Endothelial cell of hepatic sinusoid (primary cell): ENCODE data around the gene MIS18BP1.
"Not testable (repeated sequence)": the region's sequence is repeated elsewhere in the genome, so short reads cannot be mapped to it uniquely, and the experiment has no call there.

Source experiments
- in situ Hi-C: cut with HindIII; loops from 2 replicates; pipeline ENCODE4 v1.10.0; 2017; ENCODE audit warnings: low sequenced_read_pairs

The MIS18BP1 gene

DNA sequence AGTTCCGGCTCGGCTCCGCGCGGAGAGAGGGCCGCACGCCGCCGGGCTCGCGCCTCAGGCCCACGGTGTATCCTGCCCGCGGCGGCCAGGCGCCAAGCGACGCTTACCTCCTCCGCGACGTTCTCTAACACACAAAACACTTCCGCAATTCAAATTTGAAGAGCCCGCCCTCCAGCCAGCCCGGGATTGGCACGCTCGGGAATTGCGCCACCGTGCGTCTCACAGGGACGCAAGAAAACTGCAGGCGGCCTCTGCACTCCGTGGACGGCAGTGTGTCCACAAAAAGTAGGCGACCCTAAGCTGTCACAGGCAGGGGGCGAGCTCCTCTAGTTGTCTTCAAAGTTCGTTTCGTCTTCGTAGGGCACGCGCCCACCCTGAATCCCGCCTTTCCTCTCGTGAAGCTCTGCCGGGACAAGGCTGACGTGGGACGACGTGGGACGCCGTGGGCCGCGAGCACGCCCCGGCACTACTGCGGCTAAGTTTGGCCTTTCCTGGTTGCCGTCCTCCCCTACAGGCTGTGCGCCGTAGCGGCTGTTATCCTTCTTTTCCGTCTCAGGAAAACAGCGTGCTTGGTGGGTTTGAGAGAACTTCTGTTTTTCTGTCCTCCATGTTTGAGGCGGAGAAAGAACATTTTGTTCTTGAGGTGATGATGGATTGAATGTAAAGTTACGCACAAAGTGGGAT lies at the start of gene MIS18BP1:
Gene MIS18BP1, minus strand, starts transcription at position 133 of the 684 bp plus-strand sequence. CDS start 5,916 bp downstream, outside the sequence.
- in situ Hi-C loops, result no loop called here

DNA sequence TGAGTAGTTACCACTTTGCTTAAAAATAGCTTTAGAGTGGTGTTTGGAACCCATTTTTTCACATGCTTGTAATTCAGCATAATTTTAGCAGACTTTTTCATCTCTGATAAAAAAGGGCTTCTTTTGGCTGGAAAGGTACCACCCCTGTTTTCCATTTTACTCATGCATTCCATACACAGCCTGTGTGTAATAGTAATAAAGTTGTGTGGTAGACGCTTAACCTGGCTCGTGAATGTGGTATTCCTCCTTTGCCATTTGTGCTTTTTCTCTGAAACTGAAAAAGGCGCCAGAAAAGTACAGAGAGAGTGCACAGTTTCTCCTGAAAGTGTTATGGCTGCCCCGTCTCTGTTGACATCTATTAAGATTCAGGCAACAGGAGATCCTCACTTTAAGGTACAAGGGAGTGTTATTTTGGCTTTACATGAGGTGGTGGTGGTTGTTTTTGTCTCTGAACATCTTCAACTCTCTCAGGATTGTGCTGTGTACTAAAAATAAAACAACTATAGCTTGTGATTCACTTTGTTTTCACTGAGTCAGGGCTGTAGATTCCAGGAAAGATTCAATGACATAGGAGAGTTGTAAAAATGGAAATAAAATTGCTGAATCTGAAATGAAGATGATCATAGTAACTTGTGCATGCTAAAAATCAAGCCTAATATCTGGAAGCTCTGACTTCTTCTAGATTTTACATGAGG lies 45.6 kb upstream of the MIS18BP1 start:
- in situ Hi-C loops, result no loop called here

DNA sequence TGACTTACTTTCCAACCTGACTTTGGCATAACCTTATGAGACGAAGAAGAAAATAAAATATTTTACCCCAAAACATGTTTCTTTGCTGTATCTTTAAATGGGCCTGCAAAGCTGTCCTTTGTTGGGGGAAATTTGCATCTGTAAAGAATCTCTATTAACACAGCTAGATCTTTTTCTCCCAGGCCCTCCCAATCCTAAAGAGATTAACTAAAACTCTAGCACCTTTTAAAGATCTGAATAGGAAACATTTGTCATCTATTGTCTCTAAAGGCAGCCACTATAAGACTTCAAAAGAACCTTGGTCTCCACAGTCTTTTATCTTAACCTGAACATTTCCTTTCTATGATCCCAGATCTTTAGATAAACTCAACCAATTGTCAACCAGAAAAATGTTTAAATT lies 41.8 kb upstream of the MIS18BP1 start:
- in situ Hi-C loops, result not testable (repeated sequence)

DNA sequence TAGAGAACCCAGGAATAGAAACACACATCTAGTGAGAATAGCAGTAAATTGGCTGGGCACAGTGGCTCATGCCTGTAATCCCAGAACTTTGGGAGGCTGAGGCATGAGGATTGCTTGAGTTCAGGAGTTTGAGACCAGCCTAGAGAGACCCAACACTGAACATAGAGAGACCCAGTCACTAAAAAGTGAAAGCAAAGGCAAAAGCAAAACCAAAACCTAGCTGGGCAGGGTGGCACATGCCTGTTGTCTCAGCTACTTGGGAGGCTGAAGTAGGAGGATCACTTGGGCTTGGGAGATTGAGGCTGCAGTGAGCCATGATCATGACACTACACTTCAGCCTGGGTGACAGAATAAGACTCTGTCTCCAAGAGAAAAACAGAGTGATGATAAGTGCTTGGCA lies 37.5 kb upstream of the MIS18BP1 start:
- in situ Hi-C loops, result no loop called here

DNA sequence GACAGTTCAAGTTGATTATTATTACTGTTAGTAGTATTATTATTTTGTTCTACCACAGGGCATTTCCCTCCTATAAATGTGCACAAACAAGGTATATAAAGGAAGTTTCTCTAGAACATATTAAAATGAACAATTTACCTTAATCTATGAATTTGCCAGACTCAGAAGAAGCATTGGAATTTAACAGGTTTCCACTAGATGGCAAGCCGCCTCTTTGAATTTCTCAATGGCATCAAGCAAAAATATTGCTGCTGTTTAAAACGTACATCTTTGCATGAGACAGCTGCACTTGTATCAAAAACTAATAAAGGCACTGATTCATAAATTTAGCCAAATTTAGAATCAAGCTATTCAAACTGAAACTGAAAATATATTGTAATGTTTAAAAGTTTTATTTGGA lies 34.6 kb upstream of the MIS18BP1 start:
- in situ Hi-C loops, result no loop called here

DNA sequence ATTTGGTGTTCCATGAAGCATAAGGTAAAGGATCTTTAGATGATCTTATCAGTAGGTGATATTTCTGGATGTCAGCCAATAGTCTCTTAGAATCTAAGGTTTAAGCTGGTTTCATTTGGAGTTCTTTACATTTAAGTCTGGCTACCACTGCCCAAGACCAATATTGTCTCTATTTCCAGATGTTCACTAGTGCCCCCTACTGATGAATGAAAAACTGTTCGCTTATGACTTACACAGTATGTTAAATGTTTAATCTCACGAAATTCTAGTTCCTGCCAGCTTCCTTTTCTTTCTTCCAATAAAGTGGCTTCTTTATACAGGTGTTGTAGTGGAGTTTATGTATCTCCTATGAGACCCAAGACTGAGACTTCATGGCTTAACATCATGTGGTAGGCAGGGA lies 31.8 kb upstream of the MIS18BP1 start:
- in situ Hi-C loops, result no loop called here

DNA sequence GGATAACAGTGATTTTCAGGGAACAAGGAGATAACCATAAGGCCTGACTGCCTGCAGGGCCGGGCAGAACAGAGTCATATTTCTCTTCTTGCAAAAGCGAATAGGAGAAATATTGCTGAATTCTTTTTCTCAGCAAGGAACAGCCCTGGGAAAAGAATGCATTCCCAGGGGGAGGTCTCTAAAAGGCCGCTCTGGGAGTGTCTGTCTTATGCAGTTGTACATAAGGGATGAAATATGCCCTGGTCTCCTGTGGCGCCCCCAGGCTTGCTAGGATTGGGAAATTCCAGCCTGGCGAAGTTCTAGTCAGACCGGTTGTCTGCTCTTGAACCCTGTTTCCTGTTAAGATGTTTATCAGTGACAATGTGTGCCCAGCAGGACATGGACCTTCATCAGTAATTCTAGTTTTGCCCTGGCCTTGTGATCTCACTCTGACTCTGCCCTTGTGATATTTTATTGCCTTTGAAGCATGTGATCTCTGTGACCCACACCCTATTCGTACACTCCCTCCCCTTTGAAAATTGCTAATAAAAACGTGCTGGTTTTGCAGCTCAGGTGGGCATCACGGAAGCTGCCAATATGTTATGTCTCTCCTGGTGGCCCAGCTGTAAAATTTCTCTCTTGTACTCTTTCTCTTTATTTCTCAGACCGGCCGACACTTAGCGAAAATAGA lies 28.9 kb upstream of the MIS18BP1 start:
- in situ Hi-C loops, result not testable (repeated sequence)

DNA sequence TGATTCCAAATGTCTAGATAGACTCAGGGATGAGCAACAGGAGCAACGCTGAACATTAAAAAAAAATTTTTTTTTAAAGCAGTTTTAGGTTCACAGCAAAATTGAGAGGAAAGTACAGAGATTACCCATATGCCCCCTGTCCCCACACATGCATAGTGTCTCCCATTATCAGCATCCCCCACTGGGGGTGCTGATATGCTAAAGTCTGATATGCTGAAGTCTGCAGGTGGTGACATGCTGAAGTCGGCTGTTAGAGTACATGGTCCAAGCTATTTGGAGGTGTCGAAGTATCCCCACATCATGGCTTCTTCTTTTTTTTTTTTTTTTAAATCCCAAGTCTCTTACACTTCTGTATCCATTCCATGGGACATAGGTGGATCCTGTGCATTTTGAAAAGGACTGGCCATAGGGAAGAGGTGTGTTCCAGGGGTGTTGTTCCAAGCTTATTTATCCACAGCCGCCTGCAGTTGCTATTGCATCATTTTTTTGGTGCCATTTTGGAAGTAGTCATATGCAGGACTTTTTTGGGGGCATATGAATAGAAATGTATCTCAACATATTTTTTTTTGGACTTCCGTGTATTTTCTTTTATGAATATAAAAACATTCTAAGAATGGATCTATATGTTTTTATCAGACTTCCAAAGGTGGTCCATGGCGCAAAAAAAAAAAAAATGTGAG lies 19.0 kb upstream of the MIS18BP1 start:
- in situ Hi-C loops, result no loop called here

DNA sequence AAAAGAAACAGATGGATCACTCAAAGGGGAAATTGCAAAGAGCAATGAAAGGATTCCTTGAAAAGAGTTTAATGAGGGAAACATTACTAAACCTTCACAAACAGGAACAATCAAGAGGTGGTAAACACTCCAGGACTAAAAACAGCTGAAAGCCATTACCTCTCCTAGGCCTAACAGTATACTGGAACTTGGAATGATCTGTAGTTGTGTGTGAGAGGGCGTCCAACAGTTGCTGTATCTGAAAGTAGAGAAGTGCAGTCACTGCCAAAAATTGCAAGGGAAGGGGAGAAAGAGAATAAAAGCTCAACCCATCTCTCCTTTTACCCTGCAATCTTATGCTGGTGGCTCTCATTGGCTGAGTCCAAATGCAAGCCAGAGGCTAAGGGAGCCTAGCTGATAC lies 17.0 kb upstream of the MIS18BP1 start:
- in situ Hi-C loops, result no loop called here

DNA sequence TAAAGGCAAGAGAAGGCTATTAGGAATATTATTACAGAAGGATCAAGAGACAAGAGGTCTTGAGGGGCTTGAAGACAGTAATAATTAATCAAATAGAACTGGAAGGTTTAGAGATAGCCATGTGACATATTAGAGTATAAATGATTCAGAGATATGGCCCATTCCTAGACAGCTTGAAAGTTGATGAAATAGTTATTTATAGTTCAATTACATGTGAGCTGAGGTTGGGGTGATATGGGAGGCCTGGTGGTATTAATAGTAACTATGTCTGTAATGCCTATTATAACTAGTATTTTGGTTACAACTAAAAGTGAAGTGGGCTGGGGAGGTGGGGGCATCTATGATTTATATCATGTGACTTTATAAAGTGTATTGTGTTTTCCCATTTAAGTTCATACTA lies 14.1 kb upstream of the MIS18BP1 start:
- in situ Hi-C loops, result no loop called here

DNA sequence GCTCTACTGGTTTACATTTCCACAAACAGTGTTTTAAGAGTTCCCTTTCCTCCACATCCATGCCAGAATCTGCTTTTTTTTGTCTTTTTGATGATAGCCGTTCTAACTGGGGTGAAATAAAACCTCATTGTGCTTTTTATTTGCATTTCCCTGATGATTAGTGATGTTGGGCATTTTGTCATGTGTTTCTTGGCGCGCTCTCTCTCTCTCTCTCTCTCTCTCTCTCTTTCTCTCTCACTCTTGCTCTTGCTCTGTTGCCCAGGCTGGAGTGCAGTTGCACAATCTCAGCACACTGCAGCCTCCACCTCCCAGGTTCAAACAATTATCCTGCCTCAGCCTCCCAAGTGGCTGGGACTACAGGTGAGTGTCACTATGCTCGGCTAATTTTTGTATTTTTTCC lies 9.6 kb upstream of the MIS18BP1 start:
- in situ Hi-C loops, result no loop called here

DNA sequence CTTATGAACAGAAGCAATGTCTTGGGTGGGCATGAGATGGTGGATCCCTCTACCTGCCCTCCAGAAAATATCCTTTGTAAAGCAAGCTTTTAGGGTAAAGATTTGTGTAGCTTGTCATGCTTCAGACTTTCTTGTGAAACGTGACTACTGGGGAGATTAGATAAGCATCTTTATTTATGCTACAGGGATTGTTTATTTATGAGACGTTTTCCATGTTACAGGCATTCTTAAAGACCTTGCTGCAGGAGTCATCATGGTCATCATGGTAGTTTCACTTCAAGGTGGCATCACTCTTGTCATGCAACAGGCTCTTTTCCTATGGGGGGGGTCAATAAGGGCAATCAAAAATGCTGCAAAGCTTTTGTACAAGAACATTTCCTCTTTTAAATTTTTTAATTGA lies 8.2 kb upstream of the MIS18BP1 start:
- in situ Hi-C loops, result no loop called here

DNA sequence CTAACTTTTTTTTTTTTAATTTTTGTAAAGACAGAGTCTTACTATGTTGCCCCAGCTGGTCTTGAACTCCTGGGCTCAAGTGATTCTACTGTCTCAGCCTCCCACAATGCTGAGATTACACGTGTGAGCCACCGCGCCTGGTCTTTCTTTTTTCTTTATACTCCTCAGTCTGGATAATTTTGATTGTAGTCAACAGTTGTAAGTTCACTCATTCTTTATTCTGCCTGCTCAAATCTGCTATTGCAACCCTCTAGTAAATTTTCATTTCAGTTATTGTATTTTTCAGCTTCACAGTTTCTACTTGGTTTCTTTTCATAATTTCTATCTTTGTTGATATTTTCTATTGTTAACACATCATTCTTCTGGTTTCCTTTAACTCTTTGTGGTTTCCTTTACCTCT lies 5.8 kb upstream of the MIS18BP1 start:
- in situ Hi-C loops, result no loop called here

DNA sequence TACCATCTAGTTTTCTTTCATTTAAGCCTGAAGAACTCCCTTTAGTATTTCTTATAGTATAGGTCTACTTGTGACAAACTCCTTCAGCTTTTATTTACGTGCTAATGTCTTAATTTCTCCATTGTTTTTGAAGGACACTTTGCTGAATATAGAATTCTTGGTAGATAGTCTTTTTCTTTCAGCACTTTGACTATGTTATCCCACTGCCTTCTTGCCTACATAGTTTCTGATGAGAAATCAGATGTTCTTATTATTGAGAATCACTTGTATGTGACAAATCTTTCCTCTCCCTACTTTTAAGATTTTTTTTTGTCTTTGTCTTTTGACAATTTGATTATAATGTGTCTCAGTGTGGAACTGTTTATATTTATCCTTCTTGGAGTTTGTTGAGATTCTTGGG lies 5.1 kb upstream of the MIS18BP1 start:
- in situ Hi-C loops, result no loop called here

DNA sequence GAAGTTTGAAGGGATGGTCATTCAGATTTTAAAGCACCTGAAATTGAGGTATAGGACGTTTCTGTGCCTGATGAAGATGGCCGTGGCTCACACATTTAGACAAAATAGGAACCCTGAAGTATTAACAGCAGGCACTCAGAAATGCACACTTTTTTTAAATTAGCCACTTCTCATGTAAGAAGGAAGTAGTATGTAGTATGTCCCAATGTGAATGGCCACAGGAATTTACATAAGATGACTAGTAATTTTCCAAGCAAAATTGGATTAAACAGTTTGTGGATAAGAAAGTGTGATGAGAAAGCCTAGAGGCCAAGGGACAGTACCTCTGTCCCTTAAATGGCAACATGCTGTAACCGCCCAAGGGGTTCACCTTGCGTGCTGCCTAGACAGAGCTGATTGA lies 1.8 kb upstream of the MIS18BP1 start:
- in situ Hi-C loops, result no loop called here

DNA sequence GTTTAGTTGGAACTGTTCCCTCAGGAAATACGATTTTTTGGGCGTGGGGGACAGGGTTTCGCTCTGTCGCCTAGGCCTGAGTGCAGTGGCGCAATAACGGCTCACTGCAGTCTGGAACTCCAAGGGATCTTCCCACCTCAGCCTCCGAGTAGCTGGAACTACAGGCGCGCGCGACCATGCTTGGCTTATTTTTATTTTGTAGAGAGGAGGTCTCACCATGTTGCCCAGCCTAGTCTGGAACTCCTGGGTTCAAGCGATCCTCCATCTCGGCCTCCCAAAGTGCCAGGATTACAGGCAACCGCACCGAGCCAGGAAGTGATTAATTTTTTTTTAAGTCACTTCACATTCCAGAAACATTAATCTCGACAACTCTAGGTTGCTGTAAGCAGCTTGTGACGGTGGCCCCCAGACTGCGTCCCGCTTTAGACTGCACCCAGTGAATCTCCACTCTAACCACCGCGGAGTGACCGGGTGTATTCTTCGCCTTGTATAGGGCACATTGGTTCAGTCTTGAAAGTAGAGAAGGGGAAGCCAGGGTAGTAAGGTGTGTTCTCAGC lies 830 bp upstream of the MIS18BP1 start:
- in situ Hi-C loops, result no loop called here

DNA sequence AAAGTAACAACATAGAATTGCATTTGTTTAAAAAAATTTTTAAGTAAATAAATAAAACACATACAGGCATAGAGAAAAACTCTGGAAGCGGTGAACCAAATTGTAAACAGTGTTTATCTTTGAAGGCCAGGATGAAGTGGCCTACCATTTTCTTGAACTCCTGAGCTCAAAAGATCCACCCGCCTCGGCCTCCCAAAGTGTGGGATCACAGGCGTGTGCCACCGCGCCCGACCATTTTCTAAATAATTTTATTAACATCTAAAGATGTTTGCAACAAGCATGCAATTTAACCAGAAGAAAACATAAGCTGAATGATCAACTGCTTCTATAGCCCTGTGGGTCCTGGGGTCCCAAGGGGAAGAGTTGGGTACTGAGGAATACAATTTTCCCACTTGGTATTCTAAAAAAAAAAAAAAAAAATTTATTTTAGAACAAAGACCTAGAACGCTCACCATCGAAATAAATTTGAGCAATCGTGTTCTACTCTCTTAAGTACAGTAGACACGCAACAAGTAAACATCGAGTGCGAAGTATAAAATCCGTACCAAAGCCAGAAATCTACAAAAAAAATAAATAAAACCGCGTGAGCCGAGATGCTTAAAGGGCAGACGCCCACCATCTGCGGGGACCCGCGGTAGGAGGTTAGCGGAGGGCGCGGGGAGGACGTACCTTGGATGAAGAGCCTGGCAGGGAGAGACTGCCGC lies 484 bp downstream of the MIS18BP1 start:
- in situ Hi-C loops, result no loop called here

DNA sequence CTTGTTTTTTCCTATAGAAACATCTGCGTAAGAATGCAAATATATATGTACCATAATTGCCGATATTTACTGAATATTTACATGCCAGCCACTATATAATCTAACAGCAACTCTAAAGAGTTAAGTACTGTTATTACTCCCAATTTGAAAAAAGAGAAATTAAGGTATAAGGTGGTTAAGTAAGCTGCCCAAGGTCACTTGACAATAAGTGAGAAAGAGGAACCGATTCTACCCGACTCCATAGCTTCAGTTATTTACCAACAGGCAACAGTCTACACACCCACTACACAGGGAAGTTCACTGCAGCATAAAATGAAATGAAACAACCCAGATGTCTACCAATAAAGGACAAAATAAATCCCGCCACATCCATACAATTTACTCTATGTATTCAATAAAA lies 1.1 kb downstream of the MIS18BP1 start:
- in situ Hi-C loops, result no loop called here

DNA sequence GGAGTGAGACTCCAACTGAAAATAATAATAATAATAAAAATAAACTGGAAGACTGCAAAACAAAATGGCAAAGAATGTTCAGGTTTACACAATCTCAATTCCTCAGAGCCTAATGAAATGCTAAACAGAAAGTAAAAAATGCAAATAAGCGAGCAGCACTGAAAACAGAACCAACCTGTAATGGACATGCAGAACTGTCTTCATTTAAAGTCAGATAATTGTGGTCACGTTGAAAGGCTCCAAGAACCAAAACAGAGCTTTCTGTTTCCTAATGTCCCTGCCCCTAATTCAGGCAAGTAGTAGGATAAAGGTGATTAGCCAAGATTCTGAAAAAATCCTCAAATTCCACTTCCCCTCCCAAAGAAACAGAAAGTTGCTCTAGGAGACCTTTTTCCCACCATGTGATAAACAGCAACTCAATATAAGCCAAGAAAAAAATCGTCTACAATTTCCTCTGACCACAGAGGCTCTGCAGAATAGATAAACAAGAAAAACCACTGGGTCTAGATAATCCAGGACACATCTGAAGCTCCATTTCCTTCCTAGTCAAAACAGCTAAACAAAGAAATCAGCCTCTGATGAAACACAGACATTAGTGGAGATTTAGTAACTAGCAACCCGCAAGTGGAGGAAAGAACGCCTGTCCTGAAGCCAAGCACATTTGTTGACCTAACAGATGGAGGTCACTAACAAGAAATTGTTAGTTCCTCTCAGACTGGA lies 3.0 kb downstream of the MIS18BP1 start:
- in situ Hi-C loops, result no loop called here

DNA sequence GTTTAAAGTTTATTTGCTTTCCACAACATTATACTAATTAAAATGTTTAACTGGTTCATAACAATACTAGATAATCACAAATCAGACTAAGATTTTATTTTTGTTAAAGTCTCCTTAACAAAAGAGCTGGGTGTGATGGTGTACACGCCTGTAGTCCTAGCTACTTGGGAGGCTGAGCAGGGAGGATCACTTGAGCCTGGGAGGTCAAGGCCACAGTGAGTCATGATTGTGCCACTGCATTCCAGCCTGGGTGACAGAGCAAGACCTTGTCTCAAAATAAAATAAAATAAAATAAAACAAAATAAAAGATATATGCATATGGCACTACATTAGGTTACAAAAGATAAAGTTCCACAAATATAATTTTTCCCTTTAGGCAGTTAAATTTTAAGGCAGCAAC lies 5.6 kb downstream of the MIS18BP1 start:
- in situ Hi-C loops, result no loop called here
